Measurements from ENCODE around the gene EFNB1. TPM values are rescaled to one million over a fixed set of nuclear protein-coding genes. Genes with fewer than 3 reads are reported as not detected.

EFNB1 gene
- total and polyA plus RNA-seq, 2 of the 8 experiments (the other 6 are each of a cell fraction or from before 2014, with no cell fraction given): 2.3 to 5.4 TPM

- Histone ChIP-seq H4K5ac (ENCODE audit: insufficient read length, low read depth, low read length) (no peak overlapping the region), H4K91ac (replicated peaks; ENCODE audit: insufficient read length, low read length) (no peak overlapping the region), H3K14ac (ENCODE audit: insufficient read length) (no peak overlapping the region), H3K23me2 (ENCODE audit: low read depth, low read length) (peaks cover 10% of the 10 kb centered on the region; the same call in 1 of the 2 replicates), H2BK120ac (replicated peaks; ENCODE audit: low read depth, low read length) (no peak overlapping the region), H3K18ac (ENCODE audit: extremely low read depth, low read length) (no peak overlapping the region), H3K56ac (replicated peaks; ENCODE audit: insufficient read length, low read depth, low read length) (no peak overlapping the region), H3K4me3 (ENCODE audit: extremely low read depth in 1 of 4, insufficient read depth in 2 of 4, low read depth in 3 of 4, low read length in 4 of 4) (no peak overlapping the region), H2AK5ac (ENCODE audit: low read depth, low read length) (no peak overlapping the region), H3K4ac (replicated peaks; ENCODE audit: insufficient read length, low read depth, low read length) (no peak overlapping the region), H3K36me3 (ENCODE audit: control insufficient read depth in 2 of 4, insufficient read depth in 4 of 4, low read length in 3 of 4) (no peaks in the 10 kb centered on the region), H4K8ac (ENCODE audit: extremely low read depth, insufficient read depth, low read length) (no peak overlapping the region), H2BK20ac (ENCODE audit: low read length) (no peak overlapping the region), H2BK12ac (ENCODE audit: low read depth, low read length) (no peak overlapping the region), H3K27me3 (replicated peaks in 1 of 4; ENCODE audit: control insufficient read depth in 3 of 4, extremely low read depth in 1 of 4, insufficient read depth in 3 of 4, low read length in 3 of 4) (peaks cover 4 to 41% (median 29%) of the 10 kb centered on the region in 4 experiments), H2BK5ac (ENCODE audit: low read depth, low read length) (no peak overlapping the region), H2AFZ (ENCODE audit: low read length) (no peak overlapping the region), H2BK15ac (ENCODE audit: low read length) (no peak overlapping the region), H3K9ac (replicated peaks in 1 of 4; ENCODE audit: extremely low read depth in 1 of 4, low read depth in 3 of 4, low read length in 3 of 4) (no peak overlapping the region), H3K79me2 (ENCODE audit: control insufficient read depth in 1 of 2, insufficient read depth in 2 of 2, low read length in 2 of 2) (no peaks in the 10 kb centered on the region), H3K79me1 (ENCODE audit: low read depth, low read length) (no peaks in the 10 kb centered on the region), H4K20me1 (replicated peaks in 1 of 2; ENCODE audit: control insufficient read depth in 1 of 2, insufficient read depth in 2 of 2, low read length in 2 of 2) (no peaks in the 10 kb centered on the region), H3K4me2 (ENCODE audit: insufficient read depth in 1 of 2, low read depth in 2 of 2, low read length in 2 of 2) (no peak overlapping the region), H3K9me3 (ENCODE audit: insufficient read depth in 2 of 2, low read depth in 1 of 2, low read length in 1 of 2) (no peaks in the 10 kb centered on the region), H3K27ac (ENCODE audit: low read depth, low read length) (no peak overlapping the region), H3K23ac (ENCODE audit: insufficient read length) (no peak overlapping the region), H3K4me1 (replicated peaks in 1 of 4; ENCODE audit: control insufficient read depth in 3 of 4, insufficient read depth in 4 of 4, low read length in 3 of 4) (peaks cover 0 to 7% (median 0%) of the 10 kb centered on the region in 4 experiments; a peak in 3 of 7 replicates)
- ChIA-PET POLR2A (ENCODE audit: partially characterized antibody) (no interaction called here), CTCF (ENCODE audit: partially characterized antibody) (interaction anchor here (1.1 to 3.7 kb wide), 7 partner anchors 9 to 403 kb away, joined by 3 to 20 read pairs (median 5); no protein-coding TSS in a partner anchor)
- DNase-seq (ENCODE audit: low read depth in 1 of 2, low spot score in 2 of 2) (no peak), FAIRE-seq (no peak)
- WGBS, 2 experiments (ENCODE audit: extremely low coverage in 1 of 2, insufficient coverage in 1 of 2, insufficient read length in 1 of 2, insufficient replicate concordance in 2 of 2, low coverage in 1 of 2, low lambda C conversion rate in 2 of 2, missing lambda C conversion rate in 1 of 2): 59% methylated on average over 4 of the region's 5 CpGs; no CpG with 5 or more reads in 1 of the 2 experiments
- no peak for TF ChIP-seq POLR2AphosphoS5 (IDR thresholded peaks at IDR 0.05; ENCODE audit: low read depth, low read length)
- TF ChIP-seq BACH1 (IDR thresholded peaks at IDR 0.05; ENCODE audit: low read length): no peak
- no peak for TF ChIP-seq RNF2 (IDR thresholded peaks at IDR 0.05; ENCODE audit: borderline replicate concordance, low read depth, low read length, missing control alignments, poor library complexity, severe bottlenecking)
- TF ChIP-seq CBX8 (IDR thresholded peaks at IDR 0.05; ENCODE audit: borderline replicate concordance, low read depth, low read length): no peak
- TF ChIP-seq CTCF (IDR thresholded peaks at IDR 0.05; ENCODE audit: control extremely low read depth in 1 of 3, insufficient read depth in 1 of 3, low read depth in 1 of 3, low read length in 3 of 3): no peak
- no peak for TF ChIP-seq CREB1 (IDR thresholded peaks at IDR 0.05)
- TF ChIP-seq POU5F1 (IDR thresholded peaks at IDR 0.05; ENCODE audit: low read depth, low read length): no peak
- no peak for TF ChIP-seq SIRT6 (IDR thresholded peaks at IDR 0.05; ENCODE audit: low read length)
- no peak for TF ChIP-seq KDM4A (IDR thresholded peaks at IDR 0.05; ENCODE audit: low read depth, low read length, severe bottlenecking)
Observed at GRCh38 chrX:68824565-68825125, 4.2 kb upstream of the EFNB1 start.
